HG02870 (cell line): ENCODE results near the gene NUP62.

ENCODE experiments used
- ATAC-seq: cut with Tn5 transposase; IDR thresholded peaks from one replicate; pipeline ENCODE4 v1.9.1; 2021; ENCODE audit warnings: mild to moderate bottlenecking, moderate library complexity; ENCODE audit not compliant: unreplicated experiment

NUP62 gene

GRCh38 chr19:49906879-49907564 lies 22.3 kb downstream of the NUP62 start:
- ATAC-seq = no peak

GRCh38 chr19:49904136-49904535 lies 25.2 kb downstream of the NUP62 start:
- ATAC-seq = no peak

- peak; percentile 32 for ATAC-seq
These were observed 32.3 kb downstream of the NUP62 start, which contains the start of gene IL4I1 for GRCh38 chr19:49896863-49897621. Gene IL4I1, minus strand, starts transcription at chr19:49896887. Its CDS starts 727 bp downstream, at chr19:49896160.

- ATAC-seq = no peak
These were observed 33.6 kb downstream of the NUP62 start for GRCh38 chr19:49895566-49896297.

GRCh38 chr19:49894879-49895565 lies 34.3 kb downstream of the NUP62 start:
- ATAC-seq = no peak

- no peak for ATAC-seq
These were observed 35.2 kb downstream of the NUP62 start for GRCh38 chr19:49894011-49894664.

GRCh38 chr19:49892716-49893115 lies 36.6 kb downstream of the NUP62 start:
- no peak for ATAC-seq

- no peak for ATAC-seq
These were observed 37.9 kb downstream of the NUP62 start for GRCh38 chr19:49891393-49891792.

- no peak for ATAC-seq
These were observed 38.7 kb downstream of the NUP62 start for GRCh38 chr19:49890349-49891311.

GRCh38 chr19:49889687-49890348 lies 39.5 kb downstream of the NUP62 start:
- no peak for ATAC-seq

GRCh38 chr19:49889038-49889686 lies 40.1 kb downstream of the NUP62 start:
- ATAC-seq = no peak

GRCh38 chr19:49888510-49888824 lies 40.8 kb downstream of the NUP62 start:
- ATAC-seq = no peak

GRCh38 chr19:49887665-49888509 lies 41.4 kb downstream of the NUP62 start:
- no peak for ATAC-seq

GRCh38 chr19:49887037-49887664 lies 42.2 kb downstream of the NUP62 start:
- ATAC-seq = no peak

- ATAC-seq = no peak
These were observed 44.5 kb downstream of the NUP62 start for GRCh38 chr19:49884760-49885159.

GRCh38 chr19:49884109-49884508 lies 45.2 kb downstream of the NUP62 start:
- no peak for ATAC-seq

- ATAC-seq = no peak
These were observed 46.2 kb downstream of the NUP62 start for GRCh38 chr19:49883094-49883493.
